Mesenchymal stem cell (in vitro differentiated cells and primary cell): ENCODE data around the gene FBXO8.

Experiments used
- DNase-seq: peaks from one replicate; pipeline ENCODE4 v3.0.0-alpha.2; 2013
- H2AFZ ChIP-seq: one replicate; pipeline ENCODE4 v1.6.1; 2013; ENCODE audit warnings: low read depth, mild to moderate bottlenecking, control low read depth, inconsistent platforms, low read length, moderate library complexity
- H2AK5ac ChIP-seq: 2 replicates; pipeline ENCODE4 v1.6.1; 2013; ENCODE audit warnings: low read length, moderate library complexity, mild to moderate bottlenecking, inconsistent platforms; ENCODE audit not compliant: severe bottlenecking
- H2BK120ac ChIP-seq: one replicate; pipeline ENCODE4 v1.6.1; 2013; ENCODE audit warnings: low read depth, mild to moderate bottlenecking, inconsistent platforms, low read length, moderate library complexity
- H2BK12ac ChIP-seq, 2 experiments: one replicate each; pipeline ENCODE4 v1.6.1; 2013; ENCODE audit warnings: inconsistent platforms in 2 of 2, low read length in 2 of 2, mild to moderate bottlenecking in 2 of 2, moderate library complexity in 2 of 2, control low read depth in 1 of 2
- H2BK15ac ChIP-seq: one replicate; pipeline ENCODE4 v1.6.1; 2013; ENCODE audit warnings: mild to moderate bottlenecking, low read depth, inconsistent platforms; ENCODE audit not compliant: poor library complexity, severe bottlenecking
- H2BK5ac ChIP-seq: 2 replicates; pipeline ENCODE4 v1.6.1; 2013; ENCODE audit warnings: low read depth, mild to moderate bottlenecking, low read length, control low read depth, inconsistent platforms; ENCODE audit not compliant: poor library complexity, severe bottlenecking
- H3K14ac ChIP-seq, 2 experiments: one replicate each; pipeline ENCODE4 v1.6.1; 2013; ENCODE audit warnings: inconsistent platforms in 2 of 2, low read length in 2 of 2, control low read depth in 1 of 2, mild to moderate bottlenecking in 1 of 2, moderate library complexity in 1 of 2
- H3K18ac ChIP-seq, 2 experiments: one replicate each; pipeline ENCODE4 v1.6.1; 2013; ENCODE audit warnings: inconsistent platforms in 2 of 2, low read length in 2 of 2, control low read depth in 1 of 2, low read depth in 1 of 2, mild to moderate bottlenecking in 1 of 2
- H3K23ac ChIP-seq, 2 experiments: one replicate each; pipeline ENCODE4 v1.6.1; 2013; ENCODE audit warnings: inconsistent platforms in 2 of 2, low read length in 2 of 2, mild to moderate bottlenecking in 2 of 2, moderate library complexity in 2 of 2, control low read depth in 1 of 2
- H3K27ac ChIP-seq: 2 replicates; pipeline ENCODE4 v1.5.1; 2013; ENCODE audit warnings: mild to moderate bottlenecking, moderate library complexity, low read length, control low read depth, inconsistent platforms; ENCODE audit not compliant: poor library complexity, severe bottlenecking
- H3K27me3 ChIP-seq, 2 experiments: 2 replicates each; pipeline versions ENCODE4 v1.6.1 to v1.7.0; 2013; ENCODE audit warnings: low read length in 2 of 2, mild to moderate bottlenecking in 2 of 2, moderate library complexity in 2 of 2, control low read depth in 1 of 2, inconsistent platforms in 1 of 2; ENCODE audit not compliant: control insufficient read depth in 1 of 2, insufficient read depth in 1 of 2
- H3K36me3 ChIP-seq, 2 experiments: 2 replicates each; pipeline versions ENCODE4 v1.6.1 to v1.7.0; 2013; ENCODE audit warnings: low read length in 2 of 2, control low read depth in 1 of 2, inconsistent platforms in 1 of 2, low read depth in 1 of 2, mild to moderate bottlenecking in 1 of 2; ENCODE audit not compliant: insufficient read depth in 2 of 2, control insufficient read depth in 1 of 2
- H3K4ac ChIP-seq, 2 experiments: one replicate each; pipeline ENCODE4 v1.6.1; 2013; ENCODE audit warnings: inconsistent platforms in 2 of 2, low read length in 2 of 2, mild to moderate bottlenecking in 2 of 2, moderate library complexity in 2 of 2, control low read depth in 1 of 2, low read depth in 1 of 2
- H3K4me1 ChIP-seq: 2 replicates; pipeline ENCODE4 v1.6.1; 2013; ENCODE audit warnings: low read depth, low read length, control low read depth; ENCODE audit not compliant: control insufficient read depth, insufficient read depth
- H3K4me2 ChIP-seq: 2 replicates; pipeline ENCODE4 v1.6.1; 2013; ENCODE audit warnings: low read length, mild to moderate bottlenecking, inconsistent platforms; ENCODE audit not compliant: poor library complexity, severe bottlenecking
- H3K4me3 ChIP-seq, 2 experiments: 2 replicates each; pipeline versions ENCODE4 v1.5.1 to v1.7.0; 2013; ENCODE audit warnings: low read length in 2 of 2, mild to moderate bottlenecking in 2 of 2, control low read depth in 1 of 2, low read depth in 1 of 2; ENCODE audit not compliant: insufficient read depth in 1 of 2
- H3K79me1 ChIP-seq: replicated peaks from 2 replicates; pipeline ENCODE4 v1.6.1; 2013; ENCODE audit warnings: mild to moderate bottlenecking, control low read depth, low read length, inconsistent platforms; ENCODE audit not compliant: poor library complexity, severe bottlenecking
- H3K9ac ChIP-seq: 2 replicates; pipeline ENCODE4 v1.7.0; 2013; ENCODE audit warnings: mild to moderate bottlenecking, low read length, moderate library complexity
- H3K9me3 ChIP-seq: 2 replicates; pipeline ENCODE4 v1.7.0; 2013; ENCODE audit warnings: mild to moderate bottlenecking, low read length; ENCODE audit not compliant: control insufficient read depth
- H4K8ac ChIP-seq: one replicate; pipeline ENCODE4 v1.6.1; 2013; ENCODE audit warnings: inconsistent platforms, mild to moderate bottlenecking, low read length, moderate library complexity
- H4K91ac ChIP-seq: one replicate; pipeline ENCODE4 v1.6.1; 2013; ENCODE audit warnings: mild to moderate bottlenecking, low read length, inconsistent platforms
- WGBS: methylation state at CpG from one replicate; pipeline ENCODE4 v1.1.7; 2013; ENCODE audit warnings: mixed read lengths; 5-methylcytosine and 5-hydroxymethylcytosine counted together

The FBXO8 gene

DNA sequence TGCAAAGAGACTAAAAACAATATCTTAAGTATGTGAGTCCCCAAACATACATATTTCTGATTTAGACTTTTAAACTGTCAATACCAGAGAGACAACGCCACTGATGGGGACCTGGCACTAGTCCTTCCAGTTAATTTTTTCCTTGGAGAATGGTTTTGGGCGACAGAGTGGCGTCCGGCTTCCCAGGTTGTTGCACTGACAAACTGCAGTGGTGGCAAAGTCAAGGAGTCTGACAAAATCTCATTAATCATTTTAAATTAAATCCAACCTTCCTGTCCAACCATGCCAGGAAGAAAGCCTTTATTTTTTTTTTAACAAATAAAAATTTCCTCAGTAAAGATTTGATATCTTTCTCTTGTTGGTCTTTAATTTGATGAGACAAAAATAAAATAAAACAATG is 52.8 kb downstream of the FBXO8 start:
- Histone ChIP-seq H2BK12ac (no peak overlapping the region), H3K4ac (no peak overlapping the region), H4K91ac (no peak overlapping the region), H3K27ac (no peak overlapping the region), H2AK5ac (no peak overlapping the region), H3K4me1 (peaks cover 3% of the 10 kb centered on the region), H2BK120ac (no peak overlapping the region), H3K4me2 (no peak overlapping the region), H3K36me3 (no peaks in the 10 kb centered on the region), H2BK5ac (no peak overlapping the region), H3K14ac (no peak overlapping the region), H3K79me1 (no peaks in the 10 kb centered on the region), H3K23ac (no peak overlapping the region), H3K9me3 (no peaks in the 10 kb centered on the region), H3K9ac (no peak overlapping the region), H2AFZ (no peak overlapping the region), H3K18ac (no peak overlapping the region), H4K8ac (no peak overlapping the region), H3K4me3 (no peak overlapping the region), H3K27me3 (no peaks in the 10 kb centered on the region), H2BK15ac (no peak overlapping the region)
- no peak for DNase-seq
- 90% methylated on average over 4 of the region's 4 CpGs for WGBS

DNA sequence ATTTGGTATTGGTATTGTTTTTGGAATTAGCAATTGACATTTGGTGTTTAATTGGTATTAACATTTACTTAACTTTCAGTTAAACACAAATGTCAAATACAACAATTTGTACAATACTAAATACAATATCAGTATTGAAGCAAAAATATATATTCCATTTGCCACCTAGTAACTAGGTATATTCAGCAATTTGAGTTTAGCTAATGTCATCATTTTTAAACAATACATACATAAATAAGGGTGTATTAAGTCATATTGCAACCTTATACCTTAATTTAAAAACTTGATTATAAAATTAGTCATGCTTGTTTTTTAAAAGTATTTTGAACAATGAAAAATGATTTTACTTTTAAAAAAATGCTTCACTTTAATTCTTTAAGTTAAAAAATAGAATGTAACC is 53.3 kb downstream of the FBXO8 start:
- H3K27me3 ChIP-seq = no peaks in the 10 kb centered on the region
- H3K9me3 ChIP-seq = no peaks in the 10 kb centered on the region
- H3K27ac ChIP-seq = no peak overlapping the region
- H3K18ac ChIP-seq = no peak overlapping the region
- H4K91ac ChIP-seq = no peak overlapping the region
- no peak overlapping the region for H3K4me3 ChIP-seq
- peaks cover 5% of the 10 kb centered on the region for H3K4me1 ChIP-seq
- H2BK5ac ChIP-seq = no peak overlapping the region
- no peak for DNase-seq
- no peaks in the 10 kb centered on the region for H3K36me3 ChIP-seq
- no peak overlapping the region for H4K8ac ChIP-seq
- no peak overlapping the region for H2AFZ ChIP-seq
- no peak overlapping the region for H2BK12ac ChIP-seq
- H3K4me2 ChIP-seq = no peak overlapping the region
- no peak overlapping the region for H3K14ac ChIP-seq
- H3K79me1 ChIP-seq = no peaks in the 10 kb centered on the region
- no peak overlapping the region for H2BK120ac ChIP-seq
- no peak overlapping the region for H3K23ac ChIP-seq
- no peak overlapping the region for H3K4ac ChIP-seq
- no peak overlapping the region for H3K9ac ChIP-seq
- H2AK5ac ChIP-seq = no peak overlapping the region
- no peak overlapping the region for H2BK15ac ChIP-seq

DNA sequence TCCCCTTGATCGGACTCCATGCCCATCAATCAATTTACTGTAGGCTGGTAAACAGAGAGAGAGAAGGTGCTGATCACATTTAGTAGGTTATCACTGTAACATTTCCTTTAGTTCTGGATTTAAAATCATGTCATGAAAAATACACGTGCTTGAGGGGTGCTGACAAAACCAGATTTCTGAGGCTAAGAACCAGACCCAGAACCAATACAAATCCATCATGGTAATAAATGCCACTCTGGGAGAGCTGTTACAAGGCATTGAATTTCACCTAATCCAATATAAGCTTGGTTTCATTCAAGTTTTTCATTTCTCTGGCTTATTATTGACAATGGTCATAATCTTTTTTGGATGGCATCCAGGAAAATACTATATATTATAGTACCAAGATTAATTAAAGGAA is 54.5 kb downstream of the FBXO8 start:
- Histone ChIP-seq H3K4ac (no peak overlapping the region), H3K27me3 (no peaks in the 10 kb centered on the region), H4K91ac (no peak overlapping the region), H3K36me3 (no peaks in the 10 kb centered on the region), H2AK5ac (no peak overlapping the region), H3K27ac (no peak overlapping the region), H4K8ac (no peak overlapping the region), H3K18ac (no peak overlapping the region), H2BK15ac (no peak overlapping the region), H3K14ac (no peak overlapping the region), H3K4me2 (no peak overlapping the region), H3K79me1 (no peaks in the 10 kb centered on the region), H3K9me3 (no peaks in the 10 kb centered on the region), H3K4me3 (no peak overlapping the region), H2BK5ac (no peak overlapping the region), H2BK120ac (no peak overlapping the region), H3K23ac (no peak overlapping the region), H3K4me1 (peaks cover 6% of the 10 kb centered on the region), H2BK12ac (no peak overlapping the region), H2AFZ (no peak overlapping the region), H3K9ac (no peak overlapping the region)
- no peak for DNase-seq
- WGBS = 77% methylated on average over 2 of the region's 2 CpGs

DNA sequence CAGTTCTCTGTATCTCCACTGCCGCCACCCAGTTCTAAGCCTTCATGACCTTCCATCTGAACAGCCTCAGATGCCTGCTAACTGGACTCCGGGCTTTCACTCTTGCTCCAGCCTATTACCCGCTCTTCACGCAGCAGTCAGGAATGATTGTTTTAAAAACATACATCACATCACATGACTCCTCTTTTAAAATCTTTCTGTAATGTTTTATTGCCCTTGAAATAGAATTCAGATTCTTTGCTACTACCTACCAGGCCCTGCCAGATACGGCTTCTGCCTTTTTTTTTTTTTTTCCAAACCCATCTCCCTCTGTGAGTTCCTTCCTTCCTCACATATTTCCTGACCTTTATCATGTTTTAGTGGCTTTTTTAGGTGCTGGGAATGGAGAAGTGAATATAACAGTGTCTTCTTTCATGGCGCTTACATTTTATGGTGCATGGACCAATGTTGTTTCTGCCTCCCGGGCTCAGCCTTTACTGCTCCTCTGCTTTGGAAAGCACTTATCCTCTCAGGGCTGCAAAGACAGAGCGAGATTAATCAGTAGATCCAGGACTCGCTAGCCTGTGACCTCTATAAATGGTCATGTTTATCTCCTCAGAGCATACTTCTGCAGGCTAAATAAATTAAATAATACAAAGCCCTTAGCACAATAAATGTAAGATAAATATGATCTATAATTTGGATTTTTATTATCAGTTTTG is 58.0 kb downstream of the FBXO8 start:
- Histone ChIP-seq H3K4me2 (peak overlapping the region; percentile 14), H2AFZ (no peak overlapping the region), H4K8ac (no peak overlapping the region), H2BK5ac (no peak overlapping the region), H3K4ac (no peak overlapping the region), H3K27me3 (no peaks in the 10 kb centered on the region), H2BK15ac (no peak overlapping the region), H2BK12ac (no peak overlapping the region), H4K91ac (no peak overlapping the region), H3K27ac (peak overlapping the region; percentile 15), H3K9me3 (no peaks in the 10 kb centered on the region), H3K23ac (no peak overlapping the region), H3K36me3 (no peaks in the 10 kb centered on the region), H2AK5ac (no peak overlapping the region), H3K14ac (no peak overlapping the region), H3K18ac (peak overlapping the region; percentile 2 to 12), H3K4me3 (no peak overlapping the region), H3K4me1 (peaks cover 6% of the 10 kb centered on the region), H2BK120ac (no peak overlapping the region), H3K9ac (no peak overlapping the region), H3K79me1 (no peaks in the 10 kb centered on the region)
- DNase-seq = no peak
- 52% methylated on average over 8 of the region's 9 CpGs for WGBS
